ENCODE data around the gene CALCOCO1. TPM values are rescaled to one million over a fixed set of nuclear protein-coding genes. Genes with fewer than 3 reads are reported as not detected.

Gene CALCOCO1
- total RNA-seq, 1 experiment from 2014 or later, result 27.0 TPM

DNA sequence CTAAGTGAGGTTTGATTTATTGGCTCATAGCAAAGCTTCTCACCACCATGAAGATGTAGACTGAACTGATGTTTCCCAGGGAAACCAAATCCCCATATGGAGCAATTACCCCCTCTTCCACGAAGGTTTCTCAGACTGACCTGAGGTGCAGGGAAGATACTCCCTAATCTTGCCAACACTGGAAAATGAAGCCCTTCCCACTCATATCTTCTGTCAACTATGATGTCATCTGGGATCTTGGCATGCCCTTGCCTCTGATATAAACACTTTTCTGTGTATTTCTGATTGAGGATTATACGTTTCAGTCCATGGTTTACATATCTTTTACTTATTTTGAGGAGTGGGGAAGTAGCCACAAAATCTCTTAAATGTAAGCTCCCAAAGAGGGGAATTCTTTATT, 38.6 kb upstream of the CALCOCO1 start:
- Mint-ChIP-seq H3K36me3 (no peaks in the 10 kb centered on the region), H3K4me3 (no peak overlapping the region), H3K4me1 (0 out of 2 replicates have a peak, but pooled peaks cover 2% of the 10 kb centered on the region), H3K9me3 (no peaks in the 10 kb centered on the region), H3K27ac (no peak overlapping the region), H3K27me3 (ENCODE audit: low read depth) (peaks cover 39% of the 10 kb centered on the region)
- ChIA-PET POLR2A (no interaction called here), CTCF (interaction anchor here (1.2 to 2.4 kb wide), 4 partner anchors 9 to 23 kb away, joined by 4 to 14 read pairs (median 4); no protein-coding TSS in a partner anchor)
- ATAC-seq (no peak), DNase-seq (ENCODE audit: low spot score) (no peak)
- TF ChIP-seq SOX15 (CRISPR knock-in tag; IDR thresholded peaks at IDR 0.05) (no peak), TP53 (CRISPR knock-in tag; IDR thresholded peaks at IDR 0.05) (no peak), CBFB (CRISPR knock-in tag; IDR thresholded peaks at IDR 0.05; ENCODE audit: low read depth) (no peak), EMX1 (CRISPR knock-in tag; IDR thresholded peaks at IDR 0.05) (no peak), ARID4B (CRISPR knock-in tag; IDR thresholded peaks at IDR 0.05; ENCODE audit: borderline replicate concordance) (no peak), TEAD4 (CRISPR knock-in tag; IDR thresholded peaks at IDR 0.05) (no peak), ETV6 (CRISPR knock-in tag; IDR thresholded peaks at IDR 0.05) (no peak), RORB (CRISPR knock-in tag; IDR thresholded peaks at IDR 0.05) (no peak), STAT6 (CRISPR knock-in tag; conservative IDR thresholded peaks at IDR 0.05; ENCODE audit: low read depth) (no peak), GRHL2 (CRISPR knock-in tag; IDR thresholded peaks at IDR 0.05; ENCODE audit: insufficient replicate concordance, severe bottlenecking) (no peak), ZNF138 (CRISPR knock-in tag; conservative IDR thresholded peaks at IDR 0.05) (no peak), PRRX2 (CRISPR knock-in tag; IDR thresholded peaks at IDR 0.05) (no peak)
- TF ChIP-seq, protein P1, sequence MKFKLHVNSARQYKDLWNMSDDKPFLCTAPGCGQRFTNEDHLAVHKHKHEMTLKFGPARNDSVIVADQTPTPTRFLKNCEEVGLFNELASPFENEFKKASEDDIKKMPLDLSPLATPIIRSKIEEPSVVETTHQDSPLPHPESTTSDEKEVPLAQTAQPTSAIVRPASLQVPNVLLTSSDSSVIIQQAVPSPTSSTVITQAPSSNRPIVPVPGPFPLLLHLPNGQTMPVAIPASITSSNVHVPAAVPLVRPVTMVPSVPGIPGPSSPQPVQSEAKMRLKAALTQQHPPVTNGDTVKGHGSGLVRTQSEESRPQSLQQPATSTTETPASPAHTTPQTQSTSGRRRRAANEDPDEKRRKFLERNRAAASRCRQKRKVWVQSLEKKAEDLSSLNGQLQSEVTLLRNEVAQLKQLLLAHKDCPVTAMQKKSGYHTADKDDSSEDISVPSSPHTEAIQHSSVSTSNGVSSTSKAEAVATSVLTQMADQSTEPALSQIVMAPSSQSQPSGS (CRISPR knock-in tag; IDR thresholded peaks at IDR 0.05; ENCODE audit: borderline replicate concordance, low read depth), result no peak
- TF ChIP-seq, protein P2, sequence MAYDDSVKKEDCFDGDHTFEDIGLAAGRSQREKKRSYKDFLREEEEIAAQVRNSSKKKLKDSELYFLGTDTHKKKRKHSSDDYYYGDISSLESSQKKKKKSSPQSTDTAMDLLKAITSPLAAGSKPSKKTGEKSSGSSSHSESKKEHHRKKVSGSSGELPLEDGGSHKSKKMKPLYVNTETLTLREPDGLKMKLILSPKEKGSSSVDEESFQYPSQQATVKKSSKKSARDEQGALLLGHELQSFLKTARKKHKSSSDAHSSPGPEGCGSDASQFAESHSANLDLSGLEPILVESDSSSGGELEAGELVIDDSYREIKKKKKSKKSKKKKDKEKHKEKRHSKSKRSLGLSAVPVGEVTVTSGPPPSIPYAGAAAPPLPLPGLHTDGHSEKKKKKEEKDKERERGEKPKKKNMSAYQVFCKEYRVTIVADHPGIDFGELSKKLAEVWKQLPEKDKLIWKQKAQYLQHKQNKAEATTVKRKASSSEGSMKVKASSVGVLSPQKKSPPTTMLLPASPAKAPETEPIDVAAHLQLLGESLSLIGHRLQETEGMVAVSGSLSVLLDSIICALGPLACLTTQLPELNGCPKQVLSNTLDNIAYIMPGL (CRISPR knock-in tag; IDR thresholded peaks at IDR 0.05), result no peak

GRCh38 chr12:53764615-53765014, 37.4 kb upstream of the CALCOCO1 start:
- H3K4me3 Mint-ChIP-seq, result no peak overlapping the region
- DNase-seq (ENCODE audit: low spot score) (no peak), ATAC-seq (no peak)
- H3K27me3 Mint-ChIP-seq (ENCODE audit: low read depth), result peaks cover 36% of the 10 kb centered on the region
- H3K36me3 Mint-ChIP-seq, result no peaks in the 10 kb centered on the region
- H3K9me3 Mint-ChIP-seq, result no peaks in the 10 kb centered on the region
- H3K27ac Mint-ChIP-seq, result no peak overlapping the region
- POLR2A ChIA-PET, result no interaction called here
- peaks cover 2% of the 10 kb centered on the region for H3K4me1 Mint-ChIP-seq
- CTCF ChIA-PET, result interaction anchor here (1.2 to 2.4 kb wide), 4 partner anchors 7 to 21 kb away, joined by 4 to 14 read pairs (median 4); no protein-coding TSS in a partner anchor
- TF ChIP-seq, protein P3, sequence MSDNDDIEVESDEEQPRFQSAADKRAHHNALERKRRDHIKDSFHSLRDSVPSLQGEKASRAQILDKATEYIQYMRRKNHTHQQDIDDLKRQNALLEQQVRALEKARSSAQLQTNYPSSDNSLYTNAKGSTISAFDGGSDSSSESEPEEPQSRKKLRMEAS (CRISPR knock-in tag; IDR thresholded peaks at IDR 0.05), result no peak
- TF ChIP-seq PRDM15 (CRISPR knock-in tag; IDR thresholded peaks at IDR 0.05) (no peak), GABPB1 (CRISPR knock-in tag; IDR thresholded peaks at IDR 0.05) (no peak), KAT7 (CRISPR knock-in tag; IDR thresholded peaks at IDR 0.05; ENCODE audit: borderline replicate concordance) (no peak), SP1 (CRISPR knock-in tag; conservative IDR thresholded peaks at IDR 0.05) (no peak), CREB1 (CRISPR knock-in tag; IDR thresholded peaks at IDR 0.05) (no peak)
- TF ChIP-seq, protein P4, sequence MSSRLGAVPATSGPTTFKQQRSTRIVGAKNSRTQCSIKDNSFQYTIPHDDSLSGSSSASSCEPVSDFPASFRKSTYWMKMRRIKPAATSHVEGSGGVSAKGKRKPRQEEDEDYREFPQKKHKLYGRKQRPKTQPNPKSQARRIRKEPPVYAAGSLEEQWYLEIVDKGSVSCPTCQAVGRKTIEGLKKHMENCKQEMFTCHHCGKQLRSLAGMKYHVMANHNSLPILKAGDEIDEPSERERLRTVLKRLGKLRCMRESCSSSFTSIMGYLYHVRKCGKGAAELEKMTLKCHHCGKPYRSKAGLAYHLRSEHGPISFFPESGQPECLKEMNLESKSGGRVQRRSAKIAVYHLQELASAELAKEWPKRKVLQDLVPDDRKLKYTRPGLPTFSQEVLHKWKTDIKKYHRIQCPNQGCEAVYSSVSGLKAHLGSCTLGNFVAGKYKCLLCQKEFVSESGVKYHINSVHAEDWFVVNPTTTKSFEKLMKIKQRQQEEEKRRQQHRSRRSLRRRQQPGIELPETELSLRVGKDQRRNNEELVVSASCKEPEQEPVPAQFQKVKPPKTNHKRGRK (CRISPR knock-in tag; IDR thresholded peaks at IDR 0.05; ENCODE audit: borderline replicate concordance), result no peak

Data from WTC11 (cell line).